H9 (cell line): ENCODE measurements around the gene SERPINA6. TPM values are rescaled to one million over a fixed set of nuclear protein-coding genes. Genes with fewer than 3 reads are reported as not detected.

ENCODE experiments used
- DNase-seq: peaks from one replicate; pipeline ENCODE4 v3.0.0-alpha.2; 2017
- H2AFZ ChIP-seq: one replicate; pipeline ENCODE4 v1.6.1; 2013; ENCODE audit warnings: mild to moderate bottlenecking, low read length, control low read depth, moderate library complexity
- H2AK5ac ChIP-seq: 2 replicates; pipeline ENCODE4 v1.6.1; 2013; ENCODE audit warnings: low read length, control low read depth, mixed read lengths; ENCODE audit not compliant: insufficient read length
- H2BK120ac ChIP-seq: one replicate; pipeline ENCODE4 v1.6.1; 2013; ENCODE audit warnings: low read depth, mild to moderate bottlenecking, low read length, control low read depth, inconsistent platforms; ENCODE audit not compliant: poor library complexity, severe bottlenecking
- H2BK12ac ChIP-seq: 2 replicates; pipeline ENCODE4 v1.6.1; 2013; ENCODE audit warnings: low read length, control low read depth, mixed read lengths, low read depth; ENCODE audit not compliant: insufficient read length
- H2BK15ac ChIP-seq: 2 replicates; pipeline ENCODE4 v1.6.1; 2013; ENCODE audit warnings: low read depth, low read length, control low read depth
- H2BK20ac ChIP-seq: one replicate; pipeline ENCODE4 v1.6.1; 2013; ENCODE audit warnings: low read depth, mild to moderate bottlenecking, low read length, control low read depth, inconsistent platforms; ENCODE audit not compliant: poor library complexity, severe bottlenecking
- H2BK5ac ChIP-seq: 2 replicates; pipeline ENCODE4 v1.6.1; 2013; ENCODE audit warnings: low read length, control low read depth, mixed read lengths; ENCODE audit not compliant: insufficient read length
- H3K14ac ChIP-seq: 2 replicates; pipeline ENCODE4 v1.6.1; 2013; ENCODE audit warnings: low read length, control low read depth; ENCODE audit not compliant: insufficient read depth
- H3K18ac ChIP-seq: 2 replicates; pipeline ENCODE4 v1.6.1; 2013; ENCODE audit warnings: low read depth, mild to moderate bottlenecking, mixed read lengths, low read length, control low read depth; ENCODE audit not compliant: insufficient read length
- H3K23ac ChIP-seq: 2 replicates; pipeline ENCODE4 v1.6.1; 2013; ENCODE audit warnings: low read length, control low read depth, mixed read lengths, low read depth; ENCODE audit not compliant: insufficient read length
- H3K23me2 ChIP-seq: 2 replicates; pipeline ENCODE4 v1.6.1; 2013; ENCODE audit warnings: low read depth, mild to moderate bottlenecking, mixed read lengths, low read length, control low read depth; ENCODE audit not compliant: insufficient read length, poor library complexity, severe bottlenecking
- H3K27ac ChIP-seq: 2 replicates; pipeline ENCODE4 v1.5.1; 2013; ENCODE audit warnings: low read length, control low read depth, mixed read lengths, low read depth; ENCODE audit not compliant: insufficient read length
- H3K27me3 ChIP-seq: 2 replicates; pipeline ENCODE4 v1.6.1; 2013; ENCODE audit warnings: low read length, control low read depth, inconsistent platforms; ENCODE audit not compliant: insufficient read depth
- H3K4ac ChIP-seq: 2 replicates; pipeline ENCODE4 v1.6.1; 2013; ENCODE audit warnings: low read depth, mild to moderate bottlenecking, control low read depth, inconsistent platforms, low read length, moderate library complexity
- H3K4me1 ChIP-seq: 2 replicates; pipeline ENCODE4 v1.6.1; 2013; ENCODE audit warnings: low read length, control low read depth, inconsistent platforms; ENCODE audit not compliant: insufficient read depth
- H3K4me2 ChIP-seq: 2 replicates; pipeline ENCODE4 v1.6.1; 2013; ENCODE audit warnings: low read length, control low read depth, mixed read lengths; ENCODE audit not compliant: insufficient read length, insufficient read depth
- H3K56ac ChIP-seq: 2 replicates; pipeline ENCODE4 v1.6.1; 2013; ENCODE audit warnings: low read depth, mild to moderate bottlenecking, mixed read lengths, low read length, control low read depth; ENCODE audit not compliant: insufficient read length
- H3K79me1 ChIP-seq: 2 replicates; pipeline ENCODE4 v1.6.1; 2013; ENCODE audit warnings: low read depth, mild to moderate bottlenecking, moderate library complexity, low read length, control low read depth, inconsistent platforms; ENCODE audit not compliant: insufficient read depth, poor library complexity, severe bottlenecking
- H3K79me2 ChIP-seq: 2 replicates; pipeline ENCODE4 v1.6.1; 2013; ENCODE audit warnings: low read length, control low read depth, inconsistent platforms; ENCODE audit not compliant: insufficient read depth
- H3K9ac ChIP-seq: 2 replicates; pipeline ENCODE4 v1.6.1; 2013; ENCODE audit warnings: low read length, control low read depth, mixed read lengths; ENCODE audit not compliant: insufficient read length; ENCODE audit errors: extremely low read depth
- H3K9me3 ChIP-seq: one replicate; pipeline ENCODE4 v1.6.1; 2013; ENCODE audit warnings: low read depth, low read length, inconsistent platforms; ENCODE audit not compliant: control insufficient read depth
- H3T11ph ChIP-seq: one replicate; pipeline ENCODE4 v1.6.1; 2013; ENCODE audit warnings: mild to moderate bottlenecking, low read length, control low read depth, inconsistent platforms
- H4K20me1 ChIP-seq: one replicate; pipeline ENCODE4 v1.6.1; 2013; ENCODE audit not compliant: control insufficient read depth, insufficient read length, insufficient read depth
- H4K5ac ChIP-seq: 2 replicates; pipeline ENCODE4 v1.6.1; 2013; ENCODE audit warnings: low read depth, mild to moderate bottlenecking, mixed read lengths, low read length, control low read depth; ENCODE audit not compliant: insufficient read length
- H4K8ac ChIP-seq: replicated peaks from 2 replicates; pipeline ENCODE4 v1.6.1; 2013; ENCODE audit warnings: low read length, control low read depth, mixed read lengths, low read depth; ENCODE audit not compliant: insufficient read length
- H4K91ac ChIP-seq: 2 replicates; pipeline ENCODE4 v1.6.1; 2013; ENCODE audit warnings: low read depth, mild to moderate bottlenecking, moderate library complexity, mixed read lengths, low read length, control low read depth; ENCODE audit not compliant: insufficient read length
- H3K27ac Mint-ChIP-seq, 3 experiments: 2 replicates in 2 of 3; 3 replicates in 1 of 3; pipeline ENCODE4 v1.8.0; 2020 to 2021; ENCODE audit warnings: mixed read lengths in 3 of 3, mild to moderate bottlenecking in 1 of 3, moderate library complexity in 1 of 3
- H3K27me3 Mint-ChIP-seq: 2 replicates; pipeline ENCODE4 v1.8.0; 2021; ENCODE audit warnings: low read depth, mild to moderate bottlenecking, moderate library complexity, mixed read lengths
- H3K36me3 Mint-ChIP-seq, 3 experiments: 2 replicates in 2 of 3; 3 replicates in 1 of 3; pipeline ENCODE4 v1.8.0; 2020 to 2021; ENCODE audit warnings: low read depth in 3 of 3, mixed read lengths in 3 of 3; ENCODE audit not compliant: insufficient read depth in 1 of 3
- H3K4me1 Mint-ChIP-seq, 2 experiments: 2 replicates each; pipeline ENCODE4 v1.8.0; 2020; ENCODE audit warnings: mixed read lengths in 2 of 2
- H3K4me3 Mint-ChIP-seq, 2 experiments: 2 replicates in 1 of 2; 3 replicates in 1 of 2; pipeline ENCODE4 v1.8.0; 2020 to 2021; ENCODE audit warnings: mild to moderate bottlenecking in 2 of 2, mixed read lengths in 2 of 2, moderate library complexity in 1 of 2
- H3K9me3 Mint-ChIP-seq, 2 experiments: 2 replicates in 1 of 2; 3 replicates in 1 of 2; pipeline ENCODE4 v1.8.0; 2020; ENCODE audit warnings: mild to moderate bottlenecking in 2 of 2, mixed read lengths in 2 of 2, moderate library complexity in 1 of 2
- WGBS: extraction: QIAGEN DNeasy Blood & Tissue Kit; methylation state at CpG from one replicate; pipeline ENCODE4 v1.1.7; 2013; ENCODE audit warnings: missing lambda C conversion rate, low lambda C conversion rate, mixed read lengths; ENCODE audit not compliant: insufficient read length; ENCODE audit errors: extremely low coverage; 5-methylcytosine and 5-hydroxymethylcytosine counted together
- total RNA-seq: library from RNA; stranded (reverse); gene quantifications from 2 replicates; pipeline ENCODE4 v1.2.1, GENCODE V29; 2021
- TF ChIP-seq, protein P1 (sequence below): fragments of 200-600 bp; sonication (generic); conservative IDR thresholded peaks from 3 replicates; pipeline ENCODE4 v1.8.0; 2021; ENCODE audit warnings: antibody characterized with exemption, mild to moderate bottlenecking

SERPINA6 gene
- total RNA-seq, 1 experiment from 2014 or later = not detected

DNA sequence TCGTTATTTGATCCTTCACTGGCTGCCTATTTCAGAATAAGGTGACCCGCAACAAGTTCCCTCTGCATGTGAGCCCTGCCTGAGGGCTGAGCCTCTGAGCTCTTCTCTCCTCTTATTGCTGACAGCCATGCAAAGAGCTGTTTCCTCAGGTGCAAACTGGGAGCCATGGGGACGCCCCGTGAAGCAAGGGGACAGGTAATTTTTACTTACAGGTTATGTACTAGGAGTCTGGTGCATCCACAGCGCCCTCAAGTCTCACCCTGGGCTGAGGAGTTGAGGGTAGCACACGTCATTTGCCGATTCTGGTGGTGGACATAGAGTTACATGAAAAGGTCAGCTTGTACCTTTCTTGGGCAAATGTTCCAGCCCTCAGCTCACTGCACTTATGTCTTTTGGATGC, 26.1 kb upstream of the SERPINA6 start:
- no CpG with 5 or more reads among the region's 7 CpGs for WGBS
- Histone ChIP-seq H3K23ac (no peak overlapping the region), H3K4ac (no peak overlapping the region)

More for the DNA sequence above, 26.1 kb upstream of the SERPINA6 start:
- Histone ChIP-seq H4K5ac (no peak overlapping the region), H3K23me2 (no peaks in the 10 kb centered on the region), H2BK120ac (no peak overlapping the region), H3K56ac (no peak overlapping the region), H3K4me2 (no peak overlapping the region), H4K8ac (no peak overlapping the region), H4K91ac (no peak overlapping the region), H3K18ac (no peak overlapping the region), H3K27ac (no peak overlapping the region), H3K9ac (no peak overlapping the region), H3K79me1 (no peaks in the 10 kb centered on the region), H3T11ph (no peak overlapping the region), H2BK12ac (no peak overlapping the region), H2AFZ (no peak overlapping the region), H2BK20ac (no peak overlapping the region), H3K79me2 (no peaks in the 10 kb centered on the region), H3K27me3 (no peaks in the 10 kb centered on the region), H2AK5ac (no peak overlapping the region), H2BK5ac (no peak overlapping the region), H3K9me3 (no peaks in the 10 kb centered on the region), H4K20me1 (no peaks in the 10 kb centered on the region), H3K4me1 (no peaks in the 10 kb centered on the region), H2BK15ac (no peak overlapping the region), H3K14ac (no peak overlapping the region)
- H3K27me3 Mint-ChIP-seq = peaks cover 6% of the 10 kb centered on the region
- no peak for DNase-seq
- no peak overlapping the region for H3K4me3 Mint-ChIP-seq
- peaks cover 0 to 4% (median 0%) of the 10 kb centered on the region in 3 experiments; a peak in 1 of 7 replicates for H3K36me3 Mint-ChIP-seq
- H3K4me1 Mint-ChIP-seq = no peaks in the 10 kb centered on the region; a peak in 1 of 4 replicates
- H3K27ac Mint-ChIP-seq = no peak overlapping the region
- H3K9me3 Mint-ChIP-seq = peaks cover 0 to 3% of the 10 kb centered on the region in 2 experiments; a peak in 3 of 5 replicates
- TF ChIP-seq, protein P1, sequence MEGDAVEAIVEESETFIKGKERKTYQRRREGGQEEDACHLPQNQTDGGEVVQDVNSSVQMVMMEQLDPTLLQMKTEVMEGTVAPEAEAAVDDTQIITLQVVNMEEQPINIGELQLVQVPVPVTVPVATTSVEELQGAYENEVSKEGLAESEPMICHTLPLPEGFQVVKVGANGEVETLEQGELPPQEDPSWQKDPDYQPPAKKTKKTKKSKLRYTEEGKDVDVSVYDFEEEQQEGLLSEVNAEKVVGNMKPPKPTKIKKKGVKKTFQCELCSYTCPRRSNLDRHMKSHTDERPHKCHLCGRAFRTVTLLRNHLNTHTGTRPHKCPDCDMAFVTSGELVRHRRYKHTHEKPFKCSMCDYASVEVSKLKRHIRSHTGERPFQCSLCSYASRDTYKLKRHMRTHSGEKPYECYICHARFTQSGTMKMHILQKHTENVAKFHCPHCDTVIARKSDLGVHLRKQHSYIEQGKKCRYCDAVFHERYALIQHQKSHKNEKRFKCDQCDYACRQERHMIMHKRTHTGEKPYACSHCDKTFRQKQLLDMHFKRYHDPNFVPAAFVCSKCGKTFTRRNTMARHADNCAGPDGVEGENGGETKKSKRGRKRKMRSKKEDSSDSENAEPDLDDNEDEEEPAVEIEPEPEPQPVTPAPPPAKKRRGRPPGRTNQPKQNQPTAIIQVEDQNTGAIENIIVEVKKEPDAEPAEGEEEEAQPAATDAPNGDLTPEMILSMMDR = no peak
